22Rv1 (cell line): ENCODE data around the gene MLST8.

Experiments
- H3K27ac ChIP-seq: fragments of 450-650 bp; 2 replicates; pipeline ENCODE4 v1.5.1; 2017
- ZFX ChIP-seq: fragments of 450-650 bp; IDR thresholded peaks from 2 replicates; pipeline ENCODE4 v1.6.1; 2017; ENCODE audit warnings: antibody characterized with exemption, borderline replicate concordance
- TF ChIP-seq, protein P1 (sequence below): fragments of 450-650 bp; IDR thresholded peaks from 2 replicates; pipeline ENCODE4 v1.5.1; 2017; ENCODE audit warnings: mild to moderate bottlenecking

The MLST8 gene

DNA sequence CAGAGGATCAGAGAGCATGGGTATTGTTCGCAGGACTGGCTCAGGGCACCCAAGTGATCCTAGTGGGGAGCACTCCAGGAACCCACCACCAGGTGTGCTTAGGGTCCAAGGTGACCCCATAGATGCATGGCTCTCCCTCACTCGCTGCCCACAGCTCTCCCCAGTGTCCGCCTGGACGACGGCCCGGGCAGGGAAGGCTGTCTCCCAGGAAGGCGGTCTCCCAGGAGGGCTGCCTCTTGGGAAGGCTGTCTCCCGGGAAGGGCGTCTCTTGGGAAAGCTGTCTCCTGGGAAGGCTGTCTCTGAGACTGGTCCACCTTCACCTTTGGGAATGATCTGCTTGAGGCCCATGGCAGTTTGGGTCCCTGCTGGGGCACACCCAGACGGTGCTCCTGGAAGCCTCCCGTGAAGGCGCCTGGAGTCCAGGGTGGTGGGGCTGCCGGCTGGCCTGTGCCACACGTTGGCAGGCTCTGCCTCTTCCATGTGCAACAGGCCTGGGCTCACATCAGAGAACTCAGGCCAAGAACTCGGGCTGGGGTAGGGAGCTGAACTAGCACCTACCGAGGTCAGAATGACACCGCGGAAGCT lies 41.1 kb downstream of the MLST8 start:
- no peak overlapping the region for H3K27ac ChIP-seq
- no peak for TF ChIP-seq ZFX
- TF ChIP-seq, protein P1, sequence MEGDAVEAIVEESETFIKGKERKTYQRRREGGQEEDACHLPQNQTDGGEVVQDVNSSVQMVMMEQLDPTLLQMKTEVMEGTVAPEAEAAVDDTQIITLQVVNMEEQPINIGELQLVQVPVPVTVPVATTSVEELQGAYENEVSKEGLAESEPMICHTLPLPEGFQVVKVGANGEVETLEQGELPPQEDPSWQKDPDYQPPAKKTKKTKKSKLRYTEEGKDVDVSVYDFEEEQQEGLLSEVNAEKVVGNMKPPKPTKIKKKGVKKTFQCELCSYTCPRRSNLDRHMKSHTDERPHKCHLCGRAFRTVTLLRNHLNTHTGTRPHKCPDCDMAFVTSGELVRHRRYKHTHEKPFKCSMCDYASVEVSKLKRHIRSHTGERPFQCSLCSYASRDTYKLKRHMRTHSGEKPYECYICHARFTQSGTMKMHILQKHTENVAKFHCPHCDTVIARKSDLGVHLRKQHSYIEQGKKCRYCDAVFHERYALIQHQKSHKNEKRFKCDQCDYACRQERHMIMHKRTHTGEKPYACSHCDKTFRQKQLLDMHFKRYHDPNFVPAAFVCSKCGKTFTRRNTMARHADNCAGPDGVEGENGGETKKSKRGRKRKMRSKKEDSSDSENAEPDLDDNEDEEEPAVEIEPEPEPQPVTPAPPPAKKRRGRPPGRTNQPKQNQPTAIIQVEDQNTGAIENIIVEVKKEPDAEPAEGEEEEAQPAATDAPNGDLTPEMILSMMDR, result no peak

DNA sequence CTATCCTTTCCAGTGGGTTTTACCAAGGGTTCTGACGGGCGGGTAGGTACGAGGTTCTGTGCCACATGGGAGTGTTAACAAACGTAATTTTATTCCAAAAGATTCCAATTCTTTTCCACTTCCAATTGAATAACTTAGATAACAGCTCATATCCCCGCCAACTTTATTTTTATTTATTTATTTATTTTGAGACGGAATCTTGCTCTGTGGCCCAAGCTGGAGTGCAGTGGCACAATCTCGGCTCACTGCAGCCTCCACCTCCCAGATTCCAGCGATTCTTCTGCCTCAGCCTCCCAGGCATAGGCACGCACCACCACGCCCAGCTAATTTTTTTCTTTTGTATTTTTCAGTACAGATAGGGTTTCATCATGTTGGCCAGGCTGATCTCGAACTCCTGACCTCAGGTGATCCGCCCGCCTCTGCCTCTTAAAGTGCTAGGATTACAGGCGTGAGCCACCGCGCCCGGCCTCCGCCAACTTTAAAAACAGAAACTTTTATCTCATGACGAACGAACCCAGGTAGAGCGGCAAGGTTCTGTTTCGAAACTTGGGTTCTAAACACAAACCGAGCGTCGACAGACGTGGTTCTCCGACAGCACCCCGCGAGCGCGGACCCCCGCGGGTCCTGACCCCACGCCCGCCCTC lies 45.5 kb downstream of the MLST8 start:
- TF ChIP-seq, protein P1, result no peak
- no peak for TF ChIP-seq ZFX
- peak overlapping the region; percentile 99 for H3K27ac ChIP-seq

DNA sequence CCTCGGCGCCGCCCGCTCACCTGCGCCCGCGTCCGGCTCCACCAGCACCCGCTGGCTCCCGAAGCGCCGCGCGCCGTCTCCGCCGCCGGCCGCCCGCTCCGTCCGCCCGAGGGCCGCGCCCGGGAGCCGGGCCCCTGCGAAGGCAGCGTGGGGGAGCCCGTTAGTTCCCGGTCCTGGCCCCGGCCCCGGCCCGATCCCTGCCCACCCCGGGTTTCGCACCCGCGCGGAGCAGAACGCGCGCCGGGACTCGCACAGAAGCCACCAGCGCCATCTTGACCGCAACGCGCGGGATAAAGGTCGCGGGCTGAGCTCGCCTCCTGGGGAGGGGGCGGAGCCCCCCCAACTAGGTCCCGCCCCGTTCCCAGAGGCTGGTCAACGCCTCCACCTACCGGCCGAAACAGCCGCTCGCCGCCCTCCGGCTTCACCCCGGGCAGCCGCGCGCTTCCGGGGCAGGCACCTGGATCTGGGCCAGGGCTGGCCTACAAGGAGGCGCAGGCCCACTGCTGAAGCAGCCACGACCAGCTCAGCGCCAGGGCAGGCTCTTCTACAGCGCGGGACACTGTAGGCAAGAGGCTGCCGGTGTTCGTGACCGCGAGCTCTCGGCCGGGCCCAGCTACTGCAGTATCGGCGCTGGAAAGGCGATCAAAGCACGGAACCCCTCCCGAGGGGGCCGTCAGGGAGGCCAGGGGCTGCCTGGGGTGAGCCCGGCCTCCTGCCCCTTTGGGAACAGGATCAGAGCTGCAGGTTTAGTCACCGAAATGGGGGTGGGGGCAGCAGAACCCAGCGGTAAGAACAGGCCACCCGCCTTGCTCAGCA lies 46.2 kb downstream of the MLST8 start, which contains the start of gene ECI1:
Gene ECI1 (minus strand): TSS at position 292 of the 816 bp plus-strand sequence. CDS start 21 bp downstream, at position 271.
- H3K27ac ChIP-seq, result peak within 1 kb of the TSS; percentile 99

DNA sequence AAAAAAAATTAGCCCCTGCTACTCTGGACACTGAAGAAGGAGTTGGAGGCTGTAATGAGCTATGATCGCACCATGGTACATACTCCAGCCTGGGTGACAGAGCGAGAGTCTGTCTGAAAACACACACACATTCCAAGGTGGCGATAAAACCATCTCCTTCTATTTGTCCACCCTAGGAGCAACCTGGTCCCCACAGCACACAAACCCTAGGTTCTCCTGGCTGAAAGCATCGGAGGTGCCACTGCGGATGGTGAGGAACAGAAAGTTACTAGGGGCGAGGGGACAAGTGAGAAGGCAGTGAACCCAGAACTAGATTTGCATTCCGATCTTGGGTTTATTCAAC lies 47.5 kb downstream of the MLST8 start:
- peak overlapping the region; percentile 99 for H3K27ac ChIP-seq

More for the DNA sequence above, 46.2 kb downstream of the MLST8 start, which contains the start of gene ECI1:
- TF ChIP-seq, protein P1, result peak; percentile 70
- TF ChIP-seq ZFX, result no peak

DNA sequence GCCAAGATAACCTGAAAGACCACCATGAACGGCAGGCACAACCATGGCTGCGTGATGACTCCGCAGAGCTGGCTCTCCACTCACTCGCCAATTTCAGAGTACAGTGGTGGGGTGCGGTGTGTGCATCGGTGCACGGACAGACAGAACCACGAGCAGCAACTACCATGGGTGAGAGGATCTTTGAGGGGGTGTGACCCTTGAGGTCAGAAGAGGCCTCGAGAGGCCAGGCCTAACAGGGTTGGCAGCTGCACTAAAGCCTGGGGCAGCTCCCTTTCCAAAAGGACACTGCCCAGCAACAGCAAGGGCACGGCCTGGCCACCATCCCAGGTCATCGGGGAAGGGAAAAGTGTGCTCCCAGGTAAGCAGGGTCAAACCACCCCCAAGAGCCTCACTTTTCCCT lies 48.0 kb downstream of the MLST8 start:
- TF ChIP-seq, protein P1, result no peak

More for the DNA sequence above, 47.5 kb downstream of the MLST8 start:
- TF ChIP-seq, protein P1, result no peak
- no peak for TF ChIP-seq ZFX

DNA sequence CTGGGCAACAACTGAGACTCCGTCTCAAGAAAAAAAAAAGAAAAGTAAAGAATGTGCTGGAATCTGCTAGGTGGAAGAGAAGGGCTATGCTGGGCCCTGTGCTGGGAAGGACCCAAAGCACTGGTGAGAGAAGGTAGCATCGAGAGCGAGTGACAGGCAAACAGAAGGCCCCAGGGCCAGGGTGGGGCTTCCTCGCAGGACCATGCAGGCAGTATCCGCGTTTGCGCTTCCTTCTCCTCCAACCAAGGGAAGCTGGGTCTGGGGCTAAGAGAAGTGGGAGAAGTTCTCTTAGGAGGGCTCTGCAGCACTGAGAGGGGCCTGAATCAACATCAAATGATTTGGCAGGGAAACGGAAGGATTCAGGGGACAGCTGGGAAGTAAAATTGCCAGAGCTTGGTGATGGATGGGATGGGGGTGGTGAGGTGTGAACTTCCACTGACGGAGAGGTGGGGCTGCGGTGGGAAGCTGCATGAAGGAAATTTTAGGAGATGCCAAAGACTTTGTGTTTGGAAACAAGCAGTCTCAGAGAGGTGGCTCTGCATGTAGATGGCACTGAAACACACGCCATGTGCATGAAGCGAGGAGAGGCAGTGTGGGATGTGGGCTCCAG lies 51.4 kb downstream of the MLST8 start:
- TF ChIP-seq, protein P1, result no peak
- no peak for TF ChIP-seq ZFX
- no peak overlapping the region for H3K27ac ChIP-seq

More for the DNA sequence above, 48.0 kb downstream of the MLST8 start:
- H3K27ac ChIP-seq, result peak overlapping the region; percentile 99
